ENCODE results near the gene ATG13.

ATG13 gene

GRCh38 chr11:46684367-46684766 is 67.0 kb downstream of the ATG13 start:
- Histone ChIP-seq H3K79me2 (ENCODE audit: control insufficient read depth, low read length) (no peaks in the 10 kb centered on the region), H4K20me1 (ENCODE audit: control insufficient read depth, insufficient read depth, low read depth, low read length) (no peaks in the 10 kb centered on the region), H3K4me1 (ENCODE audit: control insufficient read depth, low read length) (no peaks in the 10 kb centered on the region), H3K27me3 (ENCODE audit: control insufficient read depth, low read length) (no peaks in the 10 kb centered on the region), H3K9me3 (ENCODE audit: control insufficient read depth, insufficient read depth, low read length) (no peaks in the 10 kb centered on the region), H3K27ac (ENCODE audit: low read depth, low read length) (no peak overlapping the region), H3K36me3 (ENCODE audit: control insufficient read depth, low read length) (peaks cover 30% of the 10 kb centered on the region), H3K9me2 (replicated peaks; ENCODE audit: control insufficient read depth, low read length) (no peaks in the 10 kb centered on the region), H3K4me2 (ENCODE audit: low read length) (no peak overlapping the region), H3K4me3 (ENCODE audit: low read length) (no peak overlapping the region), H3F3A (ENCODE audit: control insufficient read depth, insufficient read depth) (no peaks in the 10 kb centered on the region)
- TF ChIP-seq EZH2phosphoT487 (IDR thresholded peaks at IDR 0.05; ENCODE audit: borderline replicate concordance, low read length) = no peak
- TF ChIP-seq, protein P1, sequence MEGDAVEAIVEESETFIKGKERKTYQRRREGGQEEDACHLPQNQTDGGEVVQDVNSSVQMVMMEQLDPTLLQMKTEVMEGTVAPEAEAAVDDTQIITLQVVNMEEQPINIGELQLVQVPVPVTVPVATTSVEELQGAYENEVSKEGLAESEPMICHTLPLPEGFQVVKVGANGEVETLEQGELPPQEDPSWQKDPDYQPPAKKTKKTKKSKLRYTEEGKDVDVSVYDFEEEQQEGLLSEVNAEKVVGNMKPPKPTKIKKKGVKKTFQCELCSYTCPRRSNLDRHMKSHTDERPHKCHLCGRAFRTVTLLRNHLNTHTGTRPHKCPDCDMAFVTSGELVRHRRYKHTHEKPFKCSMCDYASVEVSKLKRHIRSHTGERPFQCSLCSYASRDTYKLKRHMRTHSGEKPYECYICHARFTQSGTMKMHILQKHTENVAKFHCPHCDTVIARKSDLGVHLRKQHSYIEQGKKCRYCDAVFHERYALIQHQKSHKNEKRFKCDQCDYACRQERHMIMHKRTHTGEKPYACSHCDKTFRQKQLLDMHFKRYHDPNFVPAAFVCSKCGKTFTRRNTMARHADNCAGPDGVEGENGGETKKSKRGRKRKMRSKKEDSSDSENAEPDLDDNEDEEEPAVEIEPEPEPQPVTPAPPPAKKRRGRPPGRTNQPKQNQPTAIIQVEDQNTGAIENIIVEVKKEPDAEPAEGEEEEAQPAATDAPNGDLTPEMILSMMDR (IDR thresholded peaks at IDR 0.05; ENCODE audit: low read depth, low read length, poor library complexity, severe bottlenecking) = no peak

GRCh38 chr11:46686886-46687795 is 69.8 kb downstream of the ATG13 start:
- H3K36me3 ChIP-seq (ENCODE audit: control insufficient read depth, low read length) = peaks cover 15% of the 10 kb centered on the region
- H3K9me2 ChIP-seq (replicated peaks; ENCODE audit: control insufficient read depth, low read length) = no peaks in the 10 kb centered on the region
- no peaks in the 10 kb centered on the region for H3K9me3 ChIP-seq (ENCODE audit: control insufficient read depth, insufficient read depth, low read length)
- no peaks in the 10 kb centered on the region for H3K27me3 ChIP-seq (ENCODE audit: control insufficient read depth, low read length)
- no peak overlapping the region for H3K27ac ChIP-seq (ENCODE audit: low read depth, low read length)
- H4K20me1 ChIP-seq (ENCODE audit: control insufficient read depth, insufficient read depth, low read depth, low read length) = no peaks in the 10 kb centered on the region
- TF ChIP-seq, protein P1 (IDR thresholded peaks at IDR 0.05; ENCODE audit: low read depth, low read length, poor library complexity, severe bottlenecking) = no peak
- TF ChIP-seq EZH2phosphoT487 (IDR thresholded peaks at IDR 0.05; ENCODE audit: borderline replicate concordance, low read length) = no peak
- no peak overlapping the region for H3K4me2 ChIP-seq (ENCODE audit: low read length)
- no peak overlapping the region for H3K4me3 ChIP-seq (ENCODE audit: low read length)
- H3K4me1 ChIP-seq (ENCODE audit: control insufficient read depth, low read length) = no peaks in the 10 kb centered on the region
- no peaks in the 10 kb centered on the region for H3F3A ChIP-seq (ENCODE audit: control insufficient read depth, insufficient read depth)
- no peaks in the 10 kb centered on the region for H3K79me2 ChIP-seq (ENCODE audit: control insufficient read depth, low read length)

DNA sequence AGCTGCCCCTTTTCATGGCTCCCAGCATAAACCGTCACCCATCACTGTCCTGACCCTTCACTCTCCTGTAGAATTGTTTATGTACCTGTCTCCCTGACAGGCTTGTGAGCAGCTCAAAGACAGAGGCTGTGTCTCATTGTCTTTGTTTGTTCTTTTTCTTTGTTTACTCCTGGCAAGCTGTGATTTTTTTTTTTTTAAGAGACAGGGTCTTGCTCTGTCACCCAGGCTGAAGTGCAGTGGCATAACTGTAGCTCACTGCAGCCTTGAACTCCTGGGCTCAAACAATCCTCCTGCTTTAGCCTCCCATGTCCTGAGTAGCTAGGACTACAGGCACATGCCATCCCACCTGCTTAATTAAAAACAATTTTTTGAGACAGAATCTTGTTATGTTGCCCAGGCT is 73.3 kb downstream of the ATG13 start:
- no peaks in the 10 kb centered on the region for H3F3A ChIP-seq (ENCODE audit: control insufficient read depth, insufficient read depth)
- H4K20me1 ChIP-seq (ENCODE audit: control insufficient read depth, insufficient read depth, low read depth, low read length) = no peaks in the 10 kb centered on the region
- no peaks in the 10 kb centered on the region for H3K4me1 ChIP-seq (ENCODE audit: control insufficient read depth, low read length)
- no peaks in the 10 kb centered on the region for H3K9me3 ChIP-seq (ENCODE audit: control insufficient read depth, insufficient read depth, low read length)
- H3K9me2 ChIP-seq (replicated peaks; ENCODE audit: control insufficient read depth, low read length) = no peaks in the 10 kb centered on the region
- no peaks in the 10 kb centered on the region for H3K79me2 ChIP-seq (ENCODE audit: control insufficient read depth, low read length)
- peaks cover 33% of the 10 kb centered on the region for H3K36me3 ChIP-seq (ENCODE audit: control insufficient read depth, low read length)
- TF ChIP-seq EZH2phosphoT487 (IDR thresholded peaks at IDR 0.05; ENCODE audit: borderline replicate concordance, low read length) = no peak
- TF ChIP-seq, protein P1 (IDR thresholded peaks at IDR 0.05; ENCODE audit: low read depth, low read length, poor library complexity, severe bottlenecking) = no peak
- H3K4me3 ChIP-seq (ENCODE audit: low read length) = no peak overlapping the region
- no peak overlapping the region for H3K4me2 ChIP-seq (ENCODE audit: low read length)
- H3K27ac ChIP-seq (ENCODE audit: low read depth, low read length) = no peak overlapping the region
- H3K27me3 ChIP-seq (ENCODE audit: control insufficient read depth, low read length) = no peaks in the 10 kb centered on the region
